GM15510 (cell line): ENCODE results near the gene GLOD4.

Experiments used
- POLR2A ChIP-seq: IDR thresholded peaks from 3 replicates; pipeline ENCODE4 v1.6.1; 2011; ENCODE audit warnings: borderline replicate concordance; ENCODE audit not compliant: insufficient read length; ENCODE audit errors: extremely low read depth

The GLOD4 gene, protein sequence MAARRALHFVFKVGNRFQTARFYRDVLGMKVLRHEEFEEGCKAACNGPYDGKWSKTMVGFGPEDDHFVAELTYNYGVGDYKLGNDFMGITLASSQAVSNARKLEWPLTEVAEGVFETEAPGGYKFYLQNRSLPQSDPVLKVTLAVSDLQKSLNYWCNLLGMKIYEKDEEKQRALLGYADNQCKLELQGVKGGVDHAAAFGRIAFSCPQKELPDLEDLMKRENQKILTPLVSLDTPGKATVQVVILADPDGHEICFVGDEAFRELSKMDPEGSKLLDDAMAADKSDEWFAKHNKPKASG

DNA sequence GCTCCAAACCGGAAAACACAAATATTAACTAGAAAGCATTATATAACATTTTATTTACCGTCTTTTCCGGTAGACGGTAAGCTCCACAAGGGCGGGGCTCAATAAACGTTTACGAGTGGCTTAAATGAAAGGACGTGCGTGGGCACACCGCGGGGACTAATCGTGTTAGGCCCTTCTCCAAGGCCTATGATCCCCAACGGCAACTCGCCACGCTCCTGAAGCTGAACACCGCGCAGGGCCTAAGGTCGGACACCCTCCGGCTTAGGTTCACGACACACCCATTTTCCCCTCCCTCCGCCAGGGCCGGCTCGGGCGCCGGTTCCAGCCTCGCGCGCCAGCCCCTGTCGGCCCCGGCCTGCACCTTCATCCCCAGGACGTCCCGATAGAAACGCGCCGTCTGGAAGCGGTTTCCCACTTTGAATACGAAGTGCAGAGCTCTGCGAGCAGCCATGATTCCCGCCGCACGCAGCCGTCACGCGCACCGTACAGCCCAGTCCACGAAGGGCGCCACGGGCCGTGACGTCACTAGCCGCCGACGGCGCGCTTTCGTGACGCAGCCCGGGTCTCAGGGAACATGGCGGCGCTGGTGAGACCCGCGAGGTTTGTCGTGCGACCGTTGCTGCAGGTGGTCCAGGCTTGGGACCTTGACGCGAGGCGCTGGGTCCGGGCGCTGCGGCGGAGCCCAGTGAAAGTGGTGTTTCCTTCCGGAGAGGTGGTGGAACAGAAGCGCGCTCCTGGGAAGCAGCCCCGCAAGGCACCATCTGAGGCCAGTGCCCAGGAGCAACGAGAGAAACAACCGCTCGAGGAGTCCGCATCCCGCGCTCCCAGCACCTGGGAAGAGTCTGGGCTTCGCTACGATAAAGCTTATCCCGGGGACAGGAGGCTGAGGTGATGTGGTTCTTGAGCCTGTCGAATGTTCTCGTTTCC is at the start of gene GLOD4, which contains the start of gene MRM3:
Gene GLOD4, minus strand, starts transcription at position 476 of the 927 bp plus-strand sequence. Its CDS starts 25 bp downstream, at position 451.
Gene MRM3, plus strand, starts transcription at position 549 of the 927 bp plus-strand sequence. Its CDS starts 26 bp downstream, at position 575.
- TF ChIP-seq POLR2A: peak; percentile 92

DNA sequence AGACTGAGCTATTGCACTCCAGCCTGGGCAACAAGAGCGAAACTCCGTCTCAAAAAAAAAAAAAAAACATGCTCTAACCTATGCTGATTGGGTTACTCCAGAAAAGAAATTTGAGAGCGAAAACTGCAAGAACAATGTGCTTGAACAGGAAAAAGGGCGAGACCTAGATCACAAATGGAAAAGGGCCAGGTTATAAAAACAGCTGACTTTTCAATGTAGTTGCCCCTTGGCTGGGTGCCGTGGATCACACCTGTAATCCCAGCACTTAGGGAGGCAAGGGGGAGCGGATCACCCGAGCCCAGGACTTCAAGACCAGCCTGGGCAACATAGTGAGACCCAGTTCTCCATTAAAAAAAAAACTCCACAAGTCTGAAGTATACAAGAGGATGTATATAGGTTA is 48.9 kb upstream of the GLOD4 start:
- TF ChIP-seq POLR2A: no peak

DNA sequence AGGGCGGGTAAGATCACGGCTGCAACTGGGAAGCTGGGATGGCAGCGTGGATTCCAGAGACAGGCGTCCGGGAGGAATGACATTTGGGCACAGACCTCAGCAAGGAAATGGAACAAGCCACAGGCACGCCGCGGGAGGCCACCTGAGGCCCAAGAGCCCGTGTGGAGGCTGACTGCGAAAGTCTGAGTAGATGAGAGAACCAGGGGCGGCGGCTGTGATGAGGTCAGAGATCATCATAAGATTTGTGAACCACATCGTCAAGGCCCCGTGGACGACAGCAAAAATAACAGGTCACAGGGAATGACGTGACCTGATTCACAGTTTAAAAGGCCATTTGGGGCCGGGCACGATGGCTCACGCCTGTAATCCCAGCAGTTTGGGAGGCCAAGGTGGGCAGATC is 48.3 kb upstream of the GLOD4 start:
- TF ChIP-seq POLR2A: no peak

DNA sequence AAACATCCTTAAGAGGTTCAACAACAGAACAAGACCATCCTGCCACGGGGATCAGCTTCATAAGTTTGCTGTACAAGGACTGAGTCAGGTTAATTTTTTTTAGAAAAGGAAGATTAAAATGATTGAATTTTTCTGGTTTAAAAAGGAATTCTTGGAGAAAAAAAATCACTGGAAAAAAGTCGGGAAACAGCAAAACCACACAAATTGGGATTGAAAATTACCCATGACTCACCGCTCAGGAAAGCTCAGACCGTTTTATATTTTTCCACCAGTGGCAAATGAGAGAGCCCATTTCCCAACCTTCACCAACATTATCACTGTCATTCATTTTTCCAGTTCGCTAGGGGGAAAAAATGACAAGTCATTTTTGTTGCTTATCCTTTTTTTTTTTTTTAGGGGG is 46.7 kb upstream of the GLOD4 start:
- TF ChIP-seq POLR2A: no peak

DNA sequence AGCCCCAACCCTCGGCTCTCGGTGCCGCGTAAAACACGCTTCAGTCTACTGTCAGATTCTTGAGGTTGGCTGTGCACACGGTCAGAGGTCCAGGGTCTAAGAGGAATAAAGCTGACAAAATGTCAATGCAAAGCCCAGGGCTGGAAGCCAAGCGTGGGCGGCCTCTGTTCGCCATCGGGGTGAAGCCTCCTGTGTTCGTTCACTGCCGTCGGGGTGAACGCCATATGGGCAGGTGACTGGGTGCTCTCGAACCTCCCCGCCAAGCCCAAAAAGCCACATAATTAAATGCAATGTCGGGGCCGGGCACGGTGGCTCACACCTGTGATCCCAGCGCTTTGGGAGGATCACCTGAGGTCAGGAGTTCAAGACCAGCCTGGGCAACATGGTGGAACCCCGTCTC is 44.7 kb upstream of the GLOD4 start:
- no peak for TF ChIP-seq POLR2A

DNA sequence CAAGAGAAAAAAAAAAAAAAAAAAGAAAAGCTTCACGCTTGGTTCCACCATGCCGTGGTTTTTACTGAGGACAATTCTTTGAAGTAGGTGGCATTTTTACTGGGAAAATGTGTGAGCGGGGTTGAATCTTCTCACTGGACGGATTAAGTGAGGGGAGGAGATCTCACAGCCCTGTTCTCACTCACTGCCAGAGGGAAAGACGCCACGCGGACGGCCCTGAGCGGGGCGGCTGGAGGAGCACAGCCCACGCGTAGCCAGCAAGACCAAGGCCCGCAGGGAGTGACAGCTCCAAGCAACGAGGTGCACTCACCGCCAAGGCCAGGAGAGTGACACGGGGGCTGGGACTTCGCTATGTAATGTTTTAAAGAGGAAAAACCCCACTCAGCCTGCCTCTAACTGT is 43.1 kb upstream of the GLOD4 start:
- no peak for TF ChIP-seq POLR2A

DNA sequence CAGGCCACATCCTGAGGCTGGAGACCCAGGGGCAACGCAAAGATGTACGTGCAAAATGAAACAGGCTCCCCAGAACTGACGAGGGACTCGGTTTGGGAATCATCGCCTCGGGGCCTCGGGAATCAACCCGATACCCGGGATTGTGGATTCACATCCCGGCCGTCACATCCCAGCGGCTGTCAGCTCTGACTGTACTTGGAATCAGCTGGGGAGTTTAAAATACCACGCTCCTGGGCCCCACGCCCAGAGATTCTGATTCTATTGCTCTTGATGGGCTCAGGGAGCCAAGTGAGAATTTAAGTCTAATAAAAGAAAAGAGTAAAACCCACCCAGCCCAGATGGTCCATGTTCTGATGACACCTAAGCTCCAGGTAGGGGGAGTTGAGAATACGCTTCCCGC is 42.3 kb upstream of the GLOD4 start:
- no peak for TF ChIP-seq POLR2A

DNA sequence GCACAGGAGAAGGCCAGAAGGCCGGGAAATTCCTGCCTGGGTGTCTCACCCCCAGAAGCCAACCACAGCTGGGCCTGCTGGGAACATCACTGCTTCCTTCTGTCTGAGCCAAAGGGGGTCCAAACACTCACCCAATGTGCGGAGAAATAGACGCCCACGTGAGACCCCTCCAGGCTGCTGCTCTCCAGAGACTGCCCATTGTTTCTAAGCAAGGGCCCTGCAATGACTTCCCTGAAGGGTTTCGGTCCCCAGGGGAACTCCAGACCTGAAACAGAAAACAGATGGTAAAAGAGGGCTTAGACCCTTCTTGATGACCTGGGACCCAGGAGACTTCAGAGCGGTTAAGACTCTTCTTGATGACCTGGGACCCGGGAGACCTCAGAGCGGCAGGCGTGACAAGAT is 41.4 kb upstream of the GLOD4 start:
- TF ChIP-seq POLR2A: no peak

DNA sequence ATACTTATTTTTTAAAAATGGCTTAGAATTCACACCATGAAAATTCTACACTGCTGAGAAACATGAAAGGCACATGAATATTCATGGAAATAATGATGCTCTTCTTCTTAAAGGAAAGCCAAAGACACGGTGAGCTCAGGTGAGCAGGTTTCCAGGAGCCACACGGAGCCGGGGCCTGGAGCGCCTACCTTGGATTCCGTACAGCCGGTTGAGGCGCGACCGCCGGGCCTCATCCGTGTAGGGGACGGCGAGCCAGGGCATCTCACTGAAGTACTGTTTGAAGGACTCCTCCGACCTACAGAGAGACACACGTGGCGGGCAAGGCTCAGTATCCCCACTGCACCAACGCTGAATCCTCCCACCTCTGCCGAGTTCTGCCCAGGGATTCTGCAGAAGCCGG is 37.2 kb upstream of the GLOD4 start:
- no peak for TF ChIP-seq POLR2A

DNA sequence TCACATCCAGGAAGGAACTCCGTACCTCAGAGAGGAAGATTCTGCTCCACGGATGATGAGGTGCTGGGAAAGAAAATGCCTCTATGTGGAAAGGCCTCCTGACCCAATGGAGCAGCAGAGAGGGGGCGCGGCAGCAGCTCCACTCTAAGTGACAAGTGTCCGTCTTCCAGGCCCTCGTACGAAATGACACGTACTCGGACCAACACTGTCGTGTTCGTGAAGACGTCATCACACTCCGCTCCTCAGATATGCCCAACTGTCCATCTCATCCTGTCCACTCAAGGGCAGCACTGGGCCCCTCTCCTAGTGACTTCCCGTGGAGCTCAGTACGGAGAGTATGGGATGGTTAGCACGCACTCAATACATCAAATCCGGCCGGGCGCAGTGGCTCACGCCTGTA is 32.3 kb upstream of the GLOD4 start:
- TF ChIP-seq POLR2A: no peak

DNA sequence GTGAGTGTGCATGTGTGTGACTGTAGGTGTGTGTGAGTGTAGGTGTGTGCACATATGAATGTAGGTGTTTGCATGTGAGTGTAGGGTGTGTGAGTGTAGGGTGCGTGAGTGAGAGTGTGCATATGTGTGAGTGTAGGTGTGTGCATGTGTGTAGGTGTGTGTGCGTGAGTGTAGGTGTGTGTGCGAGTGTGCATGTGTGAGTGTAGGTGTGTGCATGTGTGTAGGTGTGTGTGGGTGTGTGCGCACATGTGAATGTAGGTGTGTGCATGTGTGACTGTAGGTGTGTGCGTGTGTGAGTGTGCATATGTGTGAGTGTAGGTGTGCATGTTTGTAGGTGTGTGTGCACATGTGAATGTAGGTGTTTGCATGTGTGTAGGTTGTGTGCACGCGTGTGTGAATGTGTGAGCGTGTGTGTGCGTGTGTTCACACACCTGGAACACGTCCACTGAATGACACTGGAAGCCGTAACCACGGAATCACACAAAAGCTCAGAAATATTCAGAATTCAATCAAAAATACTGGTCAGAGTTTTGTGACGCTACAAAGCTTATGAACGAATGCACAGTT is 30.6 kb upstream of the GLOD4 start:
- TF ChIP-seq POLR2A: no peak

DNA sequence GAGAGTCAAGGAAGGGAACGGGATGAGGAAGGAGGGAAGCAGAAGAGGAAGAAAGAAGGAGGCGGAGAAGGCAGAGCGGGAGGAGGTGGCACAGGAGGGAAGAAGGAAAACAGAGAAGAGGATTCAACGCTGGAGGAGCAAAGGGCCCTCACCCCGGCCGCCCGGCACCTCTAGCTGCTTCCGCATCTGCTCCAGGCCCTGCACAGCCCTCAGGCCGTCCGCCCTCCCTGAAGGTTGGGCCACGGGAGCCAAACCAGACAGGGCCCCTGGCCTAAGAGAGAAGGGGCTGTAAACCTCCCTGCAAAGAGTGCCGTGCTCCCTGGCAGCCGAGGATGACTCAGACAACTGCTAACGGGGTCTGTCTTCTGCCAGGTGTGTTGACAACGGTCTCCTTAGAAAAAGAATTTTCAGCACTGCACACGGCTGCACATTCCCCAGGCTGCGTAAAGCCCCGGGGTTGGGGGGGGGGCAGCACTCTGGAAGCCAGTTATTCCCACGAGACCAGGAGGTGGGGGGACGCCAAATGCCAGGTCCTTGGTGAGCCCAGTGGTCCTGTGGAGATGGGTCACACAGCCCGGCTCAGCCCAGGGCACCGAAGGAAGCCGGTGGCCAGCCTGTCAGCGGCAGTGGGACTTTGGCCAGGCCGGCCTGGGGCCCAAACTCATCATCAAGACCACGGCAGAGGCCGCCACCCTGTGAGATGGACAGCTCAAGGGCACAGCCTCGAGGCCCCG is 29.1 kb upstream of the GLOD4 start:
- no peak for TF ChIP-seq POLR2A

DNA sequence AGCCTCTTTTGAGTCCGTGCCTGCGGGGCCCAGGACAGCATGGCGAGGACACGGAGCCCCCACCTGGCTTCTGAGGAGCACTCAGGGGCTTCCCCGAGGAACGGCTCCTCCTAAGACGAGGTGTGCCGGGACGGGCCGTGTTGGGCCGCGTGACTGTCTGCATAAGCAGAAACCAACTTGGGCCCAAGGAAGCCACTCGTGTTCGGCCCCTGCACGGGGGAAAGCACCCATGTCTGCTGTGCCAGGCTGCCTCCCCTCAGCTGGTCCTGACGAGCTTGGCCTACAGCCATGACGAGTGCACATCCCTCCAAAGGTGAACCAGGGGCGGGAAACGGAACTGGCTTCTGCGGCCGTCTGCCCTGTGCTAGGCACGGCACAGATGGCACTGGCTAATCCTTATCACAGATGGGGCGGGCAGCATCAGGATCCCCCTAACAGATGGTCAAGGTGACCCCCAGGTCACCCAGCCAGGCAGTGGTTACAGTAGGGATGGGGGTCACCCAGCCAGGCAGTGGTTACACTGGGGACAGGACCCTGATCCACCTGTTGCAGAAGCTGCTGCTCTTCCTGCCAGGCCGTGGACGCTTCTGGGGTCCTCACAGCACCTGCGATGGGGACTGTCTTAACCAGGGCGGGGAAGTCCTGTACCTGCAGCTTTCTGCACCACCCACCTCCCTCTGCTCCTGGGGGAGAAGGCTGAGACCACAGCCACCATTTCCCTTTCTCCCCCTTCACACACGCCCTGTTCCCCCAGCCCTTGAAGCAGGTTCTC is 25.6 kb upstream of the GLOD4 start:
- no peak for TF ChIP-seq POLR2A
